ENCODE results near the gene ARHGAP23. TPM values are rescaled to one million over a fixed set of nuclear protein-coding genes. Genes with fewer than 3 reads are reported as not detected.

The ARHGAP23 gene
- total RNA-seq, 4 donors from 2014 or later, result 22.7 to 70.9 (median 30.1) TPM

DNA sequence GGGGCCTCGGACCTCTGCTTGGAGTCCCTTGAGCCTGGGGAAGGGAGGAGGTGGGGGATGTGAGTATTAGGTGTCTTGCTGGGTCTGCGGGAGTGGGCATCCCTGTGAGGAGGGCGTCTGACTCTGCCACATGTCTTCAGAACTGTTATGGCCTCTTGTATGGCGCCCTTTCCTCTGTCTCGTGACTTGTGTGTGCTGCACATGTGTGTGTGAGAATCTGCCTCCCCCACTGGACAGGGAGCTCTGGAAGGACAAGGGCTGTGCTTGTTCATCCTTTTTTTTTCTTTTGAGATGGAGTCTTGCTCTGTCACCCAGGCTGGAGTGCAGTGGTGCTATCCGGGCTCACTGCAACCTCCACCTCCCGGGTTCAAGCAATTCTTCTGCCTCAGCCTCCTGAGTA is 33.4 kb downstream of the ARHGAP23 start:
- ATAC-seq (ENCODE audit: low FRiP score) (no peak), DNase-seq (ENCODE audit: low spot score) (no peak)
- TF ChIP-seq CTCF (IDR thresholded peaks at IDR 0.05), result no peak

DNA sequence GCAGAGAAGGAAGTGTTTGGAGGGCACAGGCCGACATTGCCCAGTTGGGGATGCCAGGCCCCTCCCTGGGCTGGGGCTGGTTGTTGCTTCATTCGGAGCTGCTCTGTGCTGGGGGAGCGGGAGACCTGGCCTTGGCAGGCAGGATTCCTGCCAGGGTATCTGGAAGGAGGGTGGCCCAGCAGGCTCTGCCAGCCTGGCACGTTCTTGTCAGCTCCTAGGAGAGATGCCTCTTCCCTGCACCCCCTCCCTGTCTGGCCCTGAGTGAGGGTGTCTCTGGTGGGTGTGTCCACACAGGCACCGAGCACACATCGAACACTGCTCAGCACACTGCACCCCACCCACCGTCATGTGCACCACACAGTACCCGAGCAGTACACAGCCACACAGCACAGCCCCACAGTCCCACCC is 35.2 kb downstream of the ARHGAP23 start:
- ATAC-seq (ENCODE audit: low FRiP score) (no peak), DNase-seq (ENCODE audit: low spot score) (no peak)
- no peak for TF ChIP-seq CTCF (IDR thresholded peaks at IDR 0.05)

- peak; percentile 24 for ATAC-seq (ENCODE audit: low FRiP score)
- no peak for DNase-seq (ENCODE audit: low spot score)
- no peak for TF ChIP-seq CTCF (IDR thresholded peaks at IDR 0.05)
Observed at GRCh38 chr17:38464251-38464722, 36.0 kb downstream of the ARHGAP23 start.

GRCh38 chr17:38464723-38465390 is 36.6 kb downstream of the ARHGAP23 start:
- TF ChIP-seq CTCF (IDR thresholded peaks at IDR 0.05), result no peak
- ATAC-seq (ENCODE audit: low FRiP score) (peak; percentile 88), DNase-seq (ENCODE audit: low spot score) (peak; percentile 50)

GRCh38 chr17:38465391-38466345 is 37.4 kb downstream of the ARHGAP23 start:
- no peak for DNase-seq (ENCODE audit: low spot score)
- TF ChIP-seq CTCF (IDR thresholded peaks at IDR 0.05), result no peak
- peak; percentile 33 for ATAC-seq (ENCODE audit: low FRiP score)

- no peak for DNase-seq (ENCODE audit: low spot score)
- ATAC-seq (ENCODE audit: low FRiP score), result no peak
- TF ChIP-seq CTCF (IDR thresholded peaks at IDR 0.05), result no peak
Observed at GRCh38 chr17:38466346-38467315, 38.4 kb downstream of the ARHGAP23 start.

Measured in omental fat pad (tissue), 4 donors.